Mesenchymal stem cell (in vitro differentiated cells and primary cell): Measurements from ENCODE around the gene FCSK.

ENCODE experiments used
- DNase-seq: peaks from one replicate; pipeline ENCODE4 v3.0.0-alpha.2; 2013
- H2AFZ ChIP-seq: one replicate; pipeline ENCODE4 v1.6.1; 2013; ENCODE audit warnings: low read depth, mild to moderate bottlenecking, control low read depth, inconsistent platforms, low read length, moderate library complexity
- H2AK5ac ChIP-seq: 2 replicates; pipeline ENCODE4 v1.6.1; 2013; ENCODE audit warnings: low read length, moderate library complexity, mild to moderate bottlenecking, inconsistent platforms; ENCODE audit not compliant: severe bottlenecking
- H2BK120ac ChIP-seq: one replicate; pipeline ENCODE4 v1.6.1; 2013; ENCODE audit warnings: low read depth, mild to moderate bottlenecking, inconsistent platforms, low read length, moderate library complexity
- H2BK12ac ChIP-seq, 2 experiments: one replicate each; pipeline ENCODE4 v1.6.1; 2013; ENCODE audit warnings: inconsistent platforms in 2 of 2, low read length in 2 of 2, mild to moderate bottlenecking in 2 of 2, moderate library complexity in 2 of 2, control low read depth in 1 of 2
- H2BK15ac ChIP-seq: one replicate; pipeline ENCODE4 v1.6.1; 2013; ENCODE audit warnings: mild to moderate bottlenecking, low read depth, inconsistent platforms; ENCODE audit not compliant: poor library complexity, severe bottlenecking
- H2BK5ac ChIP-seq: 2 replicates; pipeline ENCODE4 v1.6.1; 2013; ENCODE audit warnings: low read depth, mild to moderate bottlenecking, low read length, control low read depth, inconsistent platforms; ENCODE audit not compliant: poor library complexity, severe bottlenecking
- H3K14ac ChIP-seq, 2 experiments: one replicate each; pipeline ENCODE4 v1.6.1; 2013; ENCODE audit warnings: inconsistent platforms in 2 of 2, low read length in 2 of 2, control low read depth in 1 of 2, mild to moderate bottlenecking in 1 of 2, moderate library complexity in 1 of 2
- H3K18ac ChIP-seq, 2 experiments: one replicate each; pipeline ENCODE4 v1.6.1; 2013; ENCODE audit warnings: inconsistent platforms in 2 of 2, low read length in 2 of 2, control low read depth in 1 of 2, low read depth in 1 of 2, mild to moderate bottlenecking in 1 of 2
- H3K23ac ChIP-seq, 2 experiments: one replicate each; pipeline ENCODE4 v1.6.1; 2013; ENCODE audit warnings: inconsistent platforms in 2 of 2, low read length in 2 of 2, mild to moderate bottlenecking in 2 of 2, moderate library complexity in 2 of 2, control low read depth in 1 of 2
- H3K27ac ChIP-seq: 2 replicates; pipeline ENCODE4 v1.5.1; 2013; ENCODE audit warnings: mild to moderate bottlenecking, moderate library complexity, low read length, control low read depth, inconsistent platforms; ENCODE audit not compliant: poor library complexity, severe bottlenecking
- H3K27me3 ChIP-seq, 2 experiments: 2 replicates each; pipeline versions ENCODE4 v1.6.1 to v1.7.0; 2013; ENCODE audit warnings: low read length in 2 of 2, mild to moderate bottlenecking in 2 of 2, moderate library complexity in 2 of 2, control low read depth in 1 of 2, inconsistent platforms in 1 of 2; ENCODE audit not compliant: control insufficient read depth in 1 of 2, insufficient read depth in 1 of 2
- H3K36me3 ChIP-seq, 2 experiments: 2 replicates each; pipeline versions ENCODE4 v1.6.1 to v1.7.0; 2013; ENCODE audit warnings: low read length in 2 of 2, control low read depth in 1 of 2, inconsistent platforms in 1 of 2, low read depth in 1 of 2, mild to moderate bottlenecking in 1 of 2; ENCODE audit not compliant: insufficient read depth in 2 of 2, control insufficient read depth in 1 of 2
- H3K4ac ChIP-seq, 2 experiments: one replicate each; pipeline ENCODE4 v1.6.1; 2013; ENCODE audit warnings: inconsistent platforms in 2 of 2, low read length in 2 of 2, mild to moderate bottlenecking in 2 of 2, moderate library complexity in 2 of 2, control low read depth in 1 of 2, low read depth in 1 of 2
- H3K4me1 ChIP-seq: 2 replicates; pipeline ENCODE4 v1.6.1; 2013; ENCODE audit warnings: low read depth, low read length, control low read depth; ENCODE audit not compliant: control insufficient read depth, insufficient read depth
- H3K4me2 ChIP-seq: 2 replicates; pipeline ENCODE4 v1.6.1; 2013; ENCODE audit warnings: low read length, mild to moderate bottlenecking, inconsistent platforms; ENCODE audit not compliant: poor library complexity, severe bottlenecking
- H3K4me3 ChIP-seq, 2 experiments: 2 replicates each; pipeline versions ENCODE4 v1.5.1 to v1.7.0; 2013; ENCODE audit warnings: low read length in 2 of 2, mild to moderate bottlenecking in 2 of 2, control low read depth in 1 of 2, low read depth in 1 of 2; ENCODE audit not compliant: insufficient read depth in 1 of 2
- H3K79me1 ChIP-seq: replicated peaks from 2 replicates; pipeline ENCODE4 v1.6.1; 2013; ENCODE audit warnings: mild to moderate bottlenecking, control low read depth, low read length, inconsistent platforms; ENCODE audit not compliant: poor library complexity, severe bottlenecking
- H3K9ac ChIP-seq: 2 replicates; pipeline ENCODE4 v1.7.0; 2013; ENCODE audit warnings: mild to moderate bottlenecking, low read length, moderate library complexity
- H3K9me3 ChIP-seq: 2 replicates; pipeline ENCODE4 v1.7.0; 2013; ENCODE audit warnings: mild to moderate bottlenecking, low read length; ENCODE audit not compliant: control insufficient read depth
- H4K8ac ChIP-seq: one replicate; pipeline ENCODE4 v1.6.1; 2013; ENCODE audit warnings: inconsistent platforms, mild to moderate bottlenecking, low read length, moderate library complexity
- H4K91ac ChIP-seq: one replicate; pipeline ENCODE4 v1.6.1; 2013; ENCODE audit warnings: mild to moderate bottlenecking, low read length, inconsistent platforms
- WGBS: methylation state at CpG from one replicate; pipeline ENCODE4 v1.1.7; 2013; ENCODE audit warnings: mixed read lengths; 5-methylcytosine and 5-hydroxymethylcytosine counted together

Gene FCSK

GRCh38 chr16:70437017-70437581, 17.3 kb upstream of the FCSK start:
- Histone ChIP-seq H2AFZ (no peak overlapping the region), H2BK15ac (no peak overlapping the region), H2BK5ac (peak overlapping the region; percentile 19), H3K79me1 (no peaks in the 10 kb centered on the region), H3K4ac (peak overlapping the region in 1 of 2 experiments; percentile 97), H2BK120ac (peak overlapping the region; percentile 3), H3K4me1 (peaks cover 40% of the 10 kb centered on the region), H2BK12ac (peak overlapping the region in 1 of 2 experiments; percentile 15), H2AK5ac (no peak overlapping the region), H3K27ac (peak overlapping the region; percentile 77), H4K8ac (no peak overlapping the region), H3K23ac (no peak overlapping the region), H3K9ac (peak overlapping the region; percentile 93), H4K91ac (no peak overlapping the region), H3K4me3 (peak overlapping the region in 1 of 2 experiments; percentile 97), H3K9me3 (no peaks in the 10 kb centered on the region), H3K36me3 (peaks cover 7% of the 10 kb centered on the region in 2 experiments), H3K14ac (no peak overlapping the region), H3K18ac (peak overlapping the region in 1 of 2 experiments; percentile 50), H3K4me2 (peak overlapping the region; percentile 76), H3K27me3 (no peaks in the 10 kb centered on the region)
- WGBS: 8% methylated on average over 5 of the region's 5 CpGs
- peak; percentile 96 for DNase-seq

- peak overlapping the region; percentile 76 for H3K4me2 ChIP-seq
- peak overlapping the region; percentile 75 for H3K27ac ChIP-seq
- peak overlapping the region in 1 of 2 experiments; percentile 99 for H3K14ac ChIP-seq
- peak overlapping the region; percentile 56 for H4K91ac ChIP-seq
- H2AFZ ChIP-seq: no peak overlapping the region
- peak; percentile 75 for DNase-seq
- WGBS: 7% methylated on average over 21 of the region's 22 CpGs
- peak overlapping the region; percentile 42 to 97 for H3K4ac ChIP-seq
- peak overlapping the region; percentile 60 for H2BK5ac ChIP-seq
- peak overlapping the region; percentile 51 to 83 for H2BK12ac ChIP-seq
- H3K4me3 ChIP-seq: peak overlapping the region; percentile 78 to 97
- peak overlapping the region in 1 of 2 experiments; percentile 81 for H3K23ac ChIP-seq
- H3K9me3 ChIP-seq: no peaks in the 10 kb centered on the region
- no peaks in the 10 kb centered on the region for H3K79me1 ChIP-seq
- H2BK120ac ChIP-seq: peak overlapping the region; percentile 4
- no peak overlapping the region for H4K8ac ChIP-seq
- H3K9ac ChIP-seq: peak overlapping the region; percentile 93
- H3K4me1 ChIP-seq: peaks cover 33% of the 10 kb centered on the region
- peak overlapping the region; percentile 50 for H2AK5ac ChIP-seq
- peak overlapping the region; percentile 15 for H2BK15ac ChIP-seq
- peak overlapping the region; percentile 78 to 89 for H3K18ac ChIP-seq
- H3K36me3 ChIP-seq: peaks cover 7% of the 10 kb centered on the region in 2 experiments
- H3K27me3 ChIP-seq: no peaks in the 10 kb centered on the region
These were observed 16.5 kb upstream of the FCSK start for GRCh38 chr16:70437582-70438557.

GRCh38 chr16:70438585-70438968, 15.8 kb upstream of the FCSK start:
- no peak for DNase-seq
- Histone ChIP-seq H3K4me3 (peak overlapping the region; percentile 78 to 97), H2BK120ac (peak overlapping the region; percentile 39), H3K79me1 (no peaks in the 10 kb centered on the region), H3K18ac (peak overlapping the region; percentile 78 to 93), H2BK15ac (peak overlapping the region; percentile 15), H3K9ac (peak overlapping the region; percentile 93), H3K36me3 (peaks cover 7% of the 10 kb centered on the region in 2 experiments), H4K8ac (no peak overlapping the region), H2BK5ac (no peak overlapping the region), H4K91ac (peak overlapping the region; percentile 35), H2BK12ac (peak overlapping the region; percentile 51 to 83), H3K23ac (peak overlapping the region in 1 of 2 experiments; percentile 81), H3K4ac (peak overlapping the region; percentile 29 to 97), H2AK5ac (peak overlapping the region; percentile 50), H3K9me3 (no peaks in the 10 kb centered on the region), H2AFZ (no peak overlapping the region), H3K4me2 (peak overlapping the region; percentile 76), H3K27ac (peak overlapping the region; percentile 75), H3K4me1 (peaks cover 26% of the 10 kb centered on the region), H3K27me3 (no peaks in the 10 kb centered on the region), H3K14ac (peak overlapping the region in 1 of 2 experiments; percentile 99)
- no CpG with 5 or more reads among the region's 39 CpGs for WGBS
